ENCODE data around the gene SNX24. TPM values are rescaled to one million over a fixed set of nuclear protein-coding genes. Genes with fewer than 3 reads are reported as not detected.
A peak's percentile ranks its signal among the peaks of the same experiment; 100 is the strongest.

Gene SNX24
- total RNA-seq, 1 donor: 26.5 TPM

GRCh38 chr5:122940890-122941289 lies 95.5 kb downstream of the SNX24 start:
- H3K4me3 ChIP-seq (ENCODE audit: low read depth, low read length): no peak overlapping the region
- DNase-seq (ENCODE audit: low read depth): no peak
- no peak for TF ChIP-seq CTCF (IDR thresholded peaks at IDR 0.05; ENCODE audit: insufficient read depth, low read length)

- no peak overlapping the region for H3K4me3 ChIP-seq (ENCODE audit: low read depth, low read length)
- no peak for TF ChIP-seq CTCF (IDR thresholded peaks at IDR 0.05; ENCODE audit: insufficient read depth, low read length)
These were observed 96.3 kb downstream of the SNX24 start for GRCh38 chr5:122941737-122942136.

GRCh38 chr5:122942164-122942914 lies 96.9 kb downstream of the SNX24 start:
- no peak for TF ChIP-seq CTCF (IDR thresholded peaks at IDR 0.05; ENCODE audit: insufficient read depth, low read length)
- DNase-seq (ENCODE audit: low read depth): peak; percentile 81
- no peak overlapping the region for H3K4me3 ChIP-seq (ENCODE audit: low read depth, low read length)

More at GRCh38 chr5:122941737-122942136, 96.3 kb downstream of the SNX24 start:
- no peak for DNase-seq (ENCODE audit: low read depth)

GRCh38 chr5:122943050-122943698 lies 97.8 kb downstream of the SNX24 start:
- no peak for TF ChIP-seq CTCF (IDR thresholded peaks at IDR 0.05; ENCODE audit: insufficient read depth, low read length)
- no peak for DNase-seq (ENCODE audit: low read depth)

GRCh38 chr5:122944051-122944450 lies 98.6 kb downstream of the SNX24 start:
- no peak for TF ChIP-seq CTCF (IDR thresholded peaks at IDR 0.05; ENCODE audit: insufficient read depth, low read length)
- H3K4me3 ChIP-seq (ENCODE audit: low read depth, low read length): no peak overlapping the region
- no peak for DNase-seq (ENCODE audit: low read depth)

More at GRCh38 chr5:122943050-122943698, 97.8 kb downstream of the SNX24 start:
- no peak overlapping the region for H3K4me3 ChIP-seq (ENCODE audit: low read depth, low read length)

- DNase-seq (ENCODE audit: low read depth): no peak
- TF ChIP-seq CTCF (IDR thresholded peaks at IDR 0.05; ENCODE audit: insufficient read depth, low read length): no peak
- no peak overlapping the region for H3K4me3 ChIP-seq (ENCODE audit: low read depth, low read length)
These were observed 102.0 kb downstream of the SNX24 start for GRCh38 chr5:122947372-122947771.
